NCI-H128 (cell line): Measurements from ENCODE around the gene RNF144A.

Experiments
- DNase-seq: peaks from one replicate; lab custom pipeline; 2025; ENCODE audit not compliant: unreplicated experiment; lab: John Stamatoyannopoulos, UW

The RNF144A gene

GRCh38 chr2:6945821-6946220, 28.6 kb downstream of the RNF144A start:
- no peak for DNase-seq

GRCh38 chr2:6946722-6947121, 29.5 kb downstream of the RNF144A start:
- DNase-seq = no peak

GRCh38 chr2:6947929-6948676, 30.9 kb downstream of the RNF144A start:
- no peak for DNase-seq

GRCh38 chr2:6948677-6949351, 31.6 kb downstream of the RNF144A start:
- no peak for DNase-seq

- DNase-seq = no peak
Observed at GRCh38 chr2:6951046-6951445, 33.8 kb downstream of the RNF144A start.

- DNase-seq = no peak
Observed at GRCh38 chr2:6952101-6952500, 34.9 kb downstream of the RNF144A start.

GRCh38 chr2:6954586-6954985, 37.4 kb downstream of the RNF144A start:
- DNase-seq = no peak

GRCh38 chr2:6955511-6956136, 38.4 kb downstream of the RNF144A start:
- DNase-seq = no peak

GRCh38 chr2:6956566-6956965, 39.4 kb downstream of the RNF144A start:
- DNase-seq = no peak

- DNase-seq = no peak
Observed at GRCh38 chr2:6957031-6957714, 40.0 kb downstream of the RNF144A start.

- no peak for DNase-seq
Observed at GRCh38 chr2:6957910-6958615, 40.9 kb downstream of the RNF144A start.

- DNase-seq = no peak
Observed at GRCh38 chr2:6958616-6959235, 41.5 kb downstream of the RNF144A start.

- DNase-seq = no peak
Observed at GRCh38 chr2:6959751-6960150, 42.5 kb downstream of the RNF144A start.

- no peak for DNase-seq
Observed at GRCh38 chr2:6960659-6961058, 43.4 kb downstream of the RNF144A start.

- DNase-seq = no peak
Observed at GRCh38 chr2:6963727-6964126, 46.5 kb downstream of the RNF144A start.

GRCh38 chr2:6965071-6965795, 48.0 kb downstream of the RNF144A start:
- no peak for DNase-seq

GRCh38 chr2:6966446-6966940, 49.3 kb downstream of the RNF144A start:
- no peak for DNase-seq

- DNase-seq = no peak
Observed at GRCh38 chr2:6967301-6967700, 50.1 kb downstream of the RNF144A start.

- no peak for DNase-seq
Observed at GRCh38 chr2:6968319-6969100, 51.3 kb downstream of the RNF144A start.
